HK-2 (cell line): ENCODE measurements around the gene RTEL1.
A peak's percentile ranks its signal among the peaks of the same experiment; 100 is the strongest.
"Not testable (repeated sequence)": the region's sequence is repeated elsewhere in the genome, so short reads cannot be mapped to it uniquely, and the experiment has no call there.

Experiments
- DNase-seq: peaks from one replicate; pipeline ENCODE4 v3.0.0-alpha.2; 2018; ENCODE audit not compliant: unreplicated experiment

Gene RTEL1

GRCh38 chr20:63668351-63668750 is 10.2 kb downstream of the RTEL1 start:
- no peak for DNase-seq

GRCh38 chr20:63671695-63672094 is 13.6 kb downstream of the RTEL1 start:
- not testable (repeated sequence) for DNase-seq

GRCh38 chr20:63672666-63673065 is 14.6 kb downstream of the RTEL1 start:
- DNase-seq: no peak

- no peak for DNase-seq
Measured at GRCh38 chr20:63673951-63674350, 15.8 kb downstream of the RTEL1 start.

GRCh38 chr20:63675681-63676368 is 17.7 kb downstream of the RTEL1 start:
- no peak for DNase-seq

- no peak for DNase-seq
Measured at GRCh38 chr20:63678071-63678470, 20.0 kb downstream of the RTEL1 start.

GRCh38 chr20:63678667-63679465 is 20.8 kb downstream of the RTEL1 start:
- DNase-seq: no peak

GRCh38 chr20:63679799-63680305 is 21.7 kb downstream of the RTEL1 start:
- DNase-seq: no peak

- DNase-seq: no peak
Measured at GRCh38 chr20:63680427-63680826, 22.3 kb downstream of the RTEL1 start.

- DNase-seq: no peak
Measured at GRCh38 chr20:63680857-63681608, 22.9 kb downstream of the RTEL1 start.

GRCh38 chr20:63681609-63682142 is 23.6 kb downstream of the RTEL1 start:
- DNase-seq: no peak

GRCh38 chr20:63682384-63683139 is 24.4 kb downstream of the RTEL1 start:
- peak; percentile 100 for DNase-seq

GRCh38 chr20:63685269-63686026 is 27.3 kb downstream of the RTEL1 start:
- DNase-seq: no peak

GRCh38 chr20:63686094-63686491 is 28.0 kb downstream of the RTEL1 start:
- DNase-seq: no peak

GRCh38 chr20:63686492-63687321 is 28.6 kb downstream of the RTEL1 start:
- no peak for DNase-seq

GRCh38 chr20:63687419-63688178 is 29.5 kb downstream of the RTEL1 start:
- no peak for DNase-seq

GRCh38 chr20:63688228-63689045 is 30.3 kb downstream of the RTEL1 start:
- DNase-seq: no peak
